Omental fat pad (tissue), 4 donors: ENCODE results near the gene DSTYK. TPM values are rescaled to one million over a fixed set of nuclear protein-coding genes. Genes with fewer than 3 reads are reported as not detected.

ENCODE experiments used
- ATAC-seq: fragments of 150-250 bp; one replicate; pipeline ENCODE4 v1.9.1; 2016; ENCODE audit warnings: mild to moderate bottlenecking, moderate library complexity; ENCODE audit not compliant: low FRiP score
- DNase-seq: peaks from one replicate; pipeline ENCODE4 v3.0.0-alpha.2; 2019; ENCODE audit warnings: low spot score
- total RNA-seq, 4 donors: library from RNA; depleted of rRNA; stranded (reverse); fragments of >200 nt; gene quantifications; one replicate each; pipeline ENCODE4 v1.1.0, GENCODE V29; 2016
- TF ChIP-seq, protein P1 (sequence below), 3 donors: fragments of 450-650 bp; IDR thresholded peaks; one replicate each; pipeline ENCODE4 v1.5.1; 2016 to 2017; ENCODE audit warnings: antibody characterized with exemption in 3 of 3, mild to moderate bottlenecking in 3 of 3, moderate library complexity in 2 of 3

DSTYK gene
- total RNA-seq, 4 donors from 2014 or later, result 7.6 to 13.0 (median 11.4) TPM

GRCh38 chr1:205247130-205247921 lies 35.8 kb upstream of the DSTYK start:
- ATAC-seq (no peak), DNase-seq (no peak)
- TF ChIP-seq, protein P1, sequence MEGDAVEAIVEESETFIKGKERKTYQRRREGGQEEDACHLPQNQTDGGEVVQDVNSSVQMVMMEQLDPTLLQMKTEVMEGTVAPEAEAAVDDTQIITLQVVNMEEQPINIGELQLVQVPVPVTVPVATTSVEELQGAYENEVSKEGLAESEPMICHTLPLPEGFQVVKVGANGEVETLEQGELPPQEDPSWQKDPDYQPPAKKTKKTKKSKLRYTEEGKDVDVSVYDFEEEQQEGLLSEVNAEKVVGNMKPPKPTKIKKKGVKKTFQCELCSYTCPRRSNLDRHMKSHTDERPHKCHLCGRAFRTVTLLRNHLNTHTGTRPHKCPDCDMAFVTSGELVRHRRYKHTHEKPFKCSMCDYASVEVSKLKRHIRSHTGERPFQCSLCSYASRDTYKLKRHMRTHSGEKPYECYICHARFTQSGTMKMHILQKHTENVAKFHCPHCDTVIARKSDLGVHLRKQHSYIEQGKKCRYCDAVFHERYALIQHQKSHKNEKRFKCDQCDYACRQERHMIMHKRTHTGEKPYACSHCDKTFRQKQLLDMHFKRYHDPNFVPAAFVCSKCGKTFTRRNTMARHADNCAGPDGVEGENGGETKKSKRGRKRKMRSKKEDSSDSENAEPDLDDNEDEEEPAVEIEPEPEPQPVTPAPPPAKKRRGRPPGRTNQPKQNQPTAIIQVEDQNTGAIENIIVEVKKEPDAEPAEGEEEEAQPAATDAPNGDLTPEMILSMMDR (IDR thresholded peaks at IDR 0.05), result no peak

- TF ChIP-seq, protein P1 (IDR thresholded peaks at IDR 0.05), result no peak
- DNase-seq (no peak), ATAC-seq (no peak)
Observed at GRCh38 chr1:205246351-205247119, 35.0 kb upstream of the DSTYK start.

DNA sequence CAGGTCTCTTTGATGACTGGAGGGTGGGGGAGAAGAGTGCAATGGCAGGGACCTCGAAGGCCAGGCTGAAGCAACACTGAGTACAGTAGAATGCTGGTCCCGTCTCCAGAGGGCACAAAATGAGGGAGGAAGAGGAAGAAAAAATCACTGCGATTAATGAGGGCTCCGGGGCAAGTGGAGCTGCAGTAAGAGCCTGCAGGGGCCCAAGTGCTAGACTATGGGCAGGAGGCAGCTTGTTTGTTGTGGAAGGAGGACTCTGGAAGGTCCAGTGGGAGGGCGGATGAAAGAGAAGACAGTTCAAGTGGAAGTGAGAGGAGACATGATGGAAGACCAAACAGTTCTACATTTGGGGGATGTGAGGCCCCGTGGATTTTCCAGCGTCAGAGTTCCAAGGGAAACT lies 33.6 kb upstream of the DSTYK start:
- ATAC-seq, result no peak
- no peak for DNase-seq
- TF ChIP-seq, protein P1 (IDR thresholded peaks at IDR 0.05), result no peak

- ATAC-seq (no peak), DNase-seq (no peak)
- TF ChIP-seq, protein P1 (IDR thresholded peaks at IDR 0.05), result no peak
Observed at GRCh38 chr1:205244384-205244783, 32.9 kb upstream of the DSTYK start.

DNA sequence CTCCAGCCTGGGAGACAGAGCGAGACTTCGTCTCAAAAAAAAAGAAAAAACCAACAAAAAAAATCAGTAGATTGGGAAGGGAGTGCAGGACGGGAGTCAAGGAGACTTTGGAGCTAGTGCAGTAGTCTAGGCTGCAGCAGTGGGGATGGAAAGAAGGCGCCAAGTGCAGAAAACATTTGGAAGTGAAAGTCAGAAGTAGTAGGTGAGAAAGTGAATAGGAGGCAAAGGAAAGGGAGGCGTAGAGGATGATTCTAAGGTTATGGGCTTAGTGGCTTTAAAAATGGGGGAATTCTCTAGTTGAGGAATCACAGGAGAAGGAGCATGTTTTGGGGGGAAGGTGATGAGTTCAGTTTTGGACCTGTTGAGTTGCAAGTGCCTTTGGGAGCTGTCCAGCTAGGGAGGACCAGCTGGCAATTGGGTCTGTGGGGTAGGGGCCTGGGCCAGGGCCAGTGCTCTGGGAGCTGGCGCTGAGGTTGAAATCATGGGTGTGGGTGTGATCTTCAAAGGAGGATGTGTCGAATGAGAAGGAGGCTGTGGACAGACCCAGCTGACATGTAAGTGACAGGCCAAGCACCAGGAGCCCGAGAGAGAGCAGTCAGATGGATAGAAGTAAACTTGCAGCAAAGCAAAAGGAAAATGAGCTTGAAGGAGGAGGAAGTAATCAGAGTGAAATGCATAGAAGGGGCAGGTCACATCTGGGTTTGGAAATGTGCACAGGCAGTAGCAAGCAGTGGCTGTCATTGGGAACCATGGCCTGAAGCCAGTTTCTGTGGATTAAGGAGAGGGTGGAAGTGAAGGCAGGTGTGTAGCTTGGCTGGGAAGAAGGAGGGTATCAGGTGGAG lies 32.1 kb upstream of the DSTYK start:
- no peak for DNase-seq
- no peak for ATAC-seq
- TF ChIP-seq, protein P1 (IDR thresholded peaks at IDR 0.05), result no peak

- DNase-seq, result no peak
- ATAC-seq, result no peak
- TF ChIP-seq, protein P1 (IDR thresholded peaks at IDR 0.05), result no peak
Observed at GRCh38 chr1:205241366-205242030, 30.0 kb upstream of the DSTYK start.
